ENCODE measurements around the gene PBX2. TPM values are rescaled to one million over a fixed set of nuclear protein-coding genes. Genes with fewer than 3 reads are reported as not detected.
"Not testable (repeated sequence)": the region's sequence is repeated elsewhere in the genome, so short reads cannot be mapped to it uniquely, and the experiment has no call there.

PBX2 gene
- total and polyA plus RNA-seq, 4 donors = 1.5 to 52.5 (median 18.7) TPM

GRCh38 chr6:32194388-32194787 lies 4.4 kb upstream of the PBX2 start:
- Histone ChIP-seq H3K9ac (ENCODE audit: low read depth in 1 of 2, low read length in 2 of 2) (no peak overlapping the region), H3K27me3 (ENCODE audit: control insufficient read depth in 4 of 4, insufficient read depth in 4 of 4, low read length in 3 of 4) (no peaks in the 10 kb centered on the region), H3K36me3 (ENCODE audit: control insufficient read depth in 4 of 4, insufficient read depth in 3 of 4, low read depth in 1 of 4, low read length in 3 of 4) (no peaks in the 10 kb centered on the region), H3K27ac (ENCODE audit: low read depth in 1 of 2, low read length in 2 of 2) (peak overlapping the region; percentile 82 to 99), H3K4me1 (ENCODE audit: control insufficient read depth in 4 of 4, insufficient read depth in 4 of 4, low read length in 3 of 4) (peaks cover 3 to 34% (median 17%) of the 10 kb centered on the region in 4 donors), H3K4me3 (ENCODE audit: low read depth in 1 of 3, low read length in 3 of 3) (no peak overlapping the region), H3K9me3 (ENCODE audit: control insufficient read depth in 4 of 4, low read length in 3 of 4) (no peaks in the 10 kb centered on the region)
- 94% methylated on average over 4 of the region's 4 CpGs for WGBS
- DNase-seq (ENCODE audit: low spot score) = no peak
- TF ChIP-seq, protein P1, sequence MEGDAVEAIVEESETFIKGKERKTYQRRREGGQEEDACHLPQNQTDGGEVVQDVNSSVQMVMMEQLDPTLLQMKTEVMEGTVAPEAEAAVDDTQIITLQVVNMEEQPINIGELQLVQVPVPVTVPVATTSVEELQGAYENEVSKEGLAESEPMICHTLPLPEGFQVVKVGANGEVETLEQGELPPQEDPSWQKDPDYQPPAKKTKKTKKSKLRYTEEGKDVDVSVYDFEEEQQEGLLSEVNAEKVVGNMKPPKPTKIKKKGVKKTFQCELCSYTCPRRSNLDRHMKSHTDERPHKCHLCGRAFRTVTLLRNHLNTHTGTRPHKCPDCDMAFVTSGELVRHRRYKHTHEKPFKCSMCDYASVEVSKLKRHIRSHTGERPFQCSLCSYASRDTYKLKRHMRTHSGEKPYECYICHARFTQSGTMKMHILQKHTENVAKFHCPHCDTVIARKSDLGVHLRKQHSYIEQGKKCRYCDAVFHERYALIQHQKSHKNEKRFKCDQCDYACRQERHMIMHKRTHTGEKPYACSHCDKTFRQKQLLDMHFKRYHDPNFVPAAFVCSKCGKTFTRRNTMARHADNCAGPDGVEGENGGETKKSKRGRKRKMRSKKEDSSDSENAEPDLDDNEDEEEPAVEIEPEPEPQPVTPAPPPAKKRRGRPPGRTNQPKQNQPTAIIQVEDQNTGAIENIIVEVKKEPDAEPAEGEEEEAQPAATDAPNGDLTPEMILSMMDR (IDR thresholded peaks at IDR 0.05; ENCODE audit: low read depth, low read length, missing input control) = no peak
- TF ChIP-seq FOXA1 (IDR thresholded peaks at IDR 0.05) (no peak), FOXA2 (IDR thresholded peaks at IDR 0.05) (no peak), GABPA (IDR thresholded peaks at IDR 0.05 in 1 of 2, conservative IDR thresholded peaks at IDR 0.05 in 1 of 2) (no peak), HNF4G (IDR thresholded peaks at IDR 0.05) (no peak), JUND (IDR thresholded peaks at IDR 0.05) (no peak), HNF4A (conservative IDR thresholded peaks at IDR 0.05) (no peak), NR2F2 (IDR thresholded peaks at IDR 0.05) (no peak)

GRCh38 chr6:32193096-32193495 lies 3.1 kb upstream of the PBX2 start:
- 80% methylated on average over 13 of the region's 13 CpGs for WGBS
- Histone ChIP-seq H3K4me1 (ENCODE audit: control insufficient read depth in 4 of 4, insufficient read depth in 4 of 4, low read length in 3 of 4) (peaks cover 8 to 42% (median 26%) of the 10 kb centered on the region in 4 donors), H3K27ac (ENCODE audit: low read depth in 1 of 2, low read length in 2 of 2) (peak overlapping the region; percentile 75 to 97)
- DNase-seq (ENCODE audit: low spot score); H3K9me3 ChIP-seq (ENCODE audit: control insufficient read depth in 4 of 4, low read length in 3 of 4); H3K36me3 ChIP-seq (ENCODE audit: control insufficient read depth in 4 of 4, insufficient read depth in 3 of 4, low read depth in 1 of 4, low read length in 3 of 4); H3K27me3 ChIP-seq (ENCODE audit: control insufficient read depth in 4 of 4, insufficient read depth in 4 of 4, low read length in 3 of 4); H3K9ac ChIP-seq (ENCODE audit: low read depth in 1 of 2, low read length in 2 of 2); H3K4me3 ChIP-seq (ENCODE audit: low read depth in 1 of 3, low read length in 3 of 3): not testable (repeated sequence)

DNA sequence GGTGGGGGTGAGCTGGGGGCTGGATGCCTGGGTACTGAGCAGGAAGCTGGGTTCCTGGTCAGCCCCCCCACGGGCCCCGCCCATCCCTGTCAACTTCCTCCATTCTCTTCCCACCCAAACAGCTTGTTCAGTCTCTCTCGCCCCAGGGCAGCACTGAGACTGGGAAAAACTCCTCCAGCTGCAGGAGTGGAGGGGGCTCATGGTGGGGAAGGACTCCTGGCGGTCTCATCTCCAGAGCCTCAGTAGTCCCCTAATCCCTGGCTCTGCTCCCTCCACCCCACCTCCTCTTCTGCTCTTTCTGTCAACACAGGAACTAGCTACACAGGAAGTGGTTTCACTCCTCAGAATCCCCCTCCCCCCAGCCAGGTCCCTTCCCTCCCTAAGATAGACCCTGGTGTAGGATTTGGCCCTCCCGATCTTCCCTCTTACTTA lies 2.6 kb upstream of the PBX2 start, which contains the start of gene GPSM3:
Gene GPSM3 (minus strand): TSS at position 36 of the 432 bp plus-strand sequence. CDS start 130 bp downstream, outside the sequence.
- Histone ChIP-seq H3K36me3 (ENCODE audit: control insufficient read depth in 4 of 4, insufficient read depth in 3 of 4, low read depth in 1 of 4, low read length in 3 of 4) (peaks cover 0 to 2% (median 1%) of the 10 kb centered on the region in 4 donors), H3K9ac (ENCODE audit: low read depth in 1 of 2, low read length in 2 of 2) (peak within 1 kb of the TSS; percentile 54 to 73), H3K27me3 (ENCODE audit: control insufficient read depth in 4 of 4, insufficient read depth in 4 of 4, low read length in 3 of 4) (no peaks in the 10 kb centered on the region), H3K27ac (ENCODE audit: low read depth in 1 of 2, low read length in 2 of 2) (peak within 1 kb of the TSS; percentile 75 to 97), H3K9me3 (ENCODE audit: control insufficient read depth in 4 of 4, low read length in 3 of 4) (no peaks in the 10 kb centered on the region), H3K4me3 (ENCODE audit: low read depth in 1 of 3, low read length in 3 of 3) (peak within 1 kb of the TSS in 2 of 3 donors; percentile 37 to 40), H3K4me1 (ENCODE audit: control insufficient read depth in 4 of 4, insufficient read depth in 4 of 4, low read length in 3 of 4) (peaks cover 8 to 45% (median 29%) of the 10 kb centered on the region in 4 donors)
- TF ChIP-seq, protein P1 (IDR thresholded peaks at IDR 0.05; ENCODE audit: low read depth, low read length, missing input control) = no peak
- TF ChIP-seq HNF4G (IDR thresholded peaks at IDR 0.05) = no peak
- TF ChIP-seq, protein P2, sequence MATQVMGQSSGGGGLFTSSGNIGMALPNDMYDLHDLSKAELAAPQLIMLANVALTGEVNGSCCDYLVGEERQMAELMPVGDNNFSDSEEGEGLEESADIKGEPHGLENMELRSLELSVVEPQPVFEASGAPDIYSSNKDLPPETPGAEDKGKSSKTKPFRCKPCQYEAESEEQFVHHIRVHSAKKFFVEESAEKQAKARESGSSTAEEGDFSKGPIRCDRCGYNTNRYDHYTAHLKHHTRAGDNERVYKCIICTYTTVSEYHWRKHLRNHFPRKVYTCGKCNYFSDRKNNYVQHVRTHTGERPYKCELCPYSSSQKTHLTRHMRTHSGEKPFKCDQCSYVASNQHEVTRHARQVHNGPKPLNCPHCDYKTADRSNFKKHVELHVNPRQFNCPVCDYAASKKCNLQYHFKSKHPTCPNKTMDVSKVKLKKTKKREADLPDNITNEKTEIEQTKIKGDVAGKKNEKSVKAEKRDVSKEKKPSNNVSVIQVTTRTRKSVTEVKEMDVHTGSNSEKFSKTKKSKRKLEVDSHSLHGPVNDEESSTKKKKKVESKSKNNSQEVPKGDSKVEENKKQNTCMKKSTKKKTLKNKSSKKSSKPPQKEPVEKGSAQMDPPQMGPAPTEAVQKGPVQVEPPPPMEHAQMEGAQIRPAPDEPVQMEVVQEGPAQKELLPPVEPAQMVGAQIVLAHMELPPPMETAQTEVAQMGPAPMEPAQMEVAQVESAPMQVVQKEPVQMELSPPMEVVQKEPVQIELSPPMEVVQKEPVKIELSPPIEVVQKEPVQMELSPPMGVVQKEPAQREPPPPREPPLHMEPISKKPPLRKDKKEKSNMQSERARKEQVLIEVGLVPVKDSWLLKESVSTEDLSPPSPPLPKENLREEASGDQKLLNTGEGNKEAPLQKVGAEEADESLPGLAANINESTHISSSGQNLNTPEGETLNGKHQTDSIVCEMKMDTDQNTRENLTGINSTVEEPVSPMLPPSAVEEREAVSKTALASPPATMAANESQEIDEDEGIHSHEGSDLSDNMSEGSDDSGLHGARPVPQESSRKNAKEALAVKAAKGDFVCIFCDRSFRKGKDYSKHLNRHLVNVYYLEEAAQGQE (IDR thresholded peaks at IDR 0.05) = no peak
- TF ChIP-seq GABPA (IDR thresholded peaks at IDR 0.05 in 1 of 2, conservative IDR thresholded peaks at IDR 0.05 in 1 of 2) = peak; percentile 33 to 36
- TF ChIP-seq FOXA1 (IDR thresholded peaks at IDR 0.05) = no peak
- TF ChIP-seq ZBTB33 (IDR thresholded peaks at IDR 0.05) = no peak
- WGBS = 48% methylated on average over 5 of the region's 5 CpGs
- DNase-seq (ENCODE audit: low spot score) = no peak
